Subcutaneous adipose tissue (tissue), 4 donors: ENCODE results near the gene PGA3. TPM values are rescaled to one million over a fixed set of nuclear protein-coding genes. Genes with fewer than 3 reads are reported as not detected.

Experiments
- CTCF ChIP-seq: fragments of 450-650 bp; IDR thresholded peaks from one replicate; pipeline ENCODE4 v1.5.1; 2016; ENCODE audit warnings: low read depth, mild to moderate bottlenecking, control low read depth, antibody characterized with exemption, moderate library complexity
- total RNA-seq, 4 donors: library from RNA; depleted of rRNA; stranded (reverse); fragments of >200 nt; gene quantifications; one replicate each; pipeline ENCODE4 v1.1.0, GENCODE V29; 2016

PGA3 gene
- total RNA-seq, 4 donors from 2014 or later, result 4.4 to 46.1 (median 45.4) TPM; not detected in 1

- TF ChIP-seq CTCF, result no peak
Observed at GRCh38 chr11:61174273-61174672, 29.0 kb upstream of the PGA3 start.

- TF ChIP-seq CTCF, result no peak
Observed at GRCh38 chr11:61174949-61175348, 28.4 kb upstream of the PGA3 start.

- no peak for TF ChIP-seq CTCF
Observed at GRCh38 chr11:61176446-61176845, 26.9 kb upstream of the PGA3 start.

GRCh38 chr11:61181489-61181888 lies 21.8 kb upstream of the PGA3 start:
- TF ChIP-seq CTCF, result no peak

GRCh38 chr11:61183645-61184044 lies 19.7 kb upstream of the PGA3 start:
- no peak for TF ChIP-seq CTCF

GRCh38 chr11:61186504-61186903 lies 16.8 kb upstream of the PGA3 start:
- TF ChIP-seq CTCF, result no peak

GRCh38 chr11:61187505-61188130 lies 15.7 kb upstream of the PGA3 start:
- no peak for TF ChIP-seq CTCF
